GM12878 (cell line): ENCODE data around the gene MYO3A. TPM values are rescaled to one million over a fixed set of nuclear protein-coding genes. Genes with fewer than 3 reads are reported as not detected.

Experiments used
- ATAC-seq: fragments of 200-7000 bp; cut with Tn5 transposase; 3 replicates; pipeline ENCODE4 v1.9.1; 2020; ENCODE audit warnings: mild to moderate bottlenecking, moderate library complexity
- BruUV-seq: library from RNA; stranded (reverse); fragments of 400-500 nt; replicated peaks from 2 replicates; lab custom pipeline; 2021; lab: Mats Ljungman, UMichigan
- CTCF ChIA-PET: fragments of 300-600 bp; sonication (Branson Sonifier 250); formaldehyde crosslinking; extraction: SDS; loops from one replicate; lab custom pipeline; 2021; ENCODE audit warnings: inconsistent platforms; lab: Yijun Ruan, JAX
- POLR2A ChIA-PET: fragments of 350-600 bp; formaldehyde crosslinking; extraction: SDS; loops from one replicate; lab custom pipeline; 2021; ENCODE audit warnings: inconsistent platforms; lab: Charles Lee
- RAD21 ChIA-PET: fragments of 300-600 bp; sonication (Branson Sonifier 250); formaldehyde crosslinking; loops from one replicate; lab custom pipeline; 2023; ENCODE audit warnings: antibody characterized with exemption; ENCODE audit not compliant: unreplicated experiment; lab: Charles Lee
- SMC1A ChIA-PET: fragments of 300-600 bp; sonication (Branson Sonifier 250); formaldehyde crosslinking; loops from one replicate; lab custom pipeline; 2023; ENCODE audit not compliant: unreplicated experiment, uncharacterized antibody; lab: Charles Lee
- DNase-seq: peaks from one replicate; pipeline ENCODE4 v3.0.0-alpha.2; 2011; ENCODE audit warnings: low read depth, low spot score
- FAIRE-seq: peaks from 3 replicates; lab custom pipeline; 2011; peaks lifted over from hg19 to GRCh38; lab: Jason Lieb, UNC
- H2AFZ ChIP-seq: 2 replicates; pipeline ENCODE4 v1.6.0; 2011; ENCODE audit warnings: low read depth, low read length, control low read depth; ENCODE audit not compliant: control insufficient read depth
- H3K27ac ChIP-seq: 2 replicates; pipeline ENCODE4 v1.5.1; 2011; ENCODE audit warnings: control low read depth; ENCODE audit not compliant: control insufficient read depth, insufficient read depth
- H3K27me3 ChIP-seq, 2 experiments: replicated peaks in 1 of 2; 2 replicates each; pipeline versions ENCODE4 v1.6.0 to v1.6.1; 2011; ENCODE audit warnings: low read length in 1 of 2; ENCODE audit not compliant: control insufficient read depth in 2 of 2, insufficient read depth in 2 of 2
- H3K36me3 ChIP-seq, 2 experiments: 2 replicates each; pipeline ENCODE4 v1.5.1; 2011; ENCODE audit warnings: low read length in 1 of 2; ENCODE audit not compliant: control insufficient read depth in 2 of 2, insufficient read depth in 2 of 2
- H3K4me1 ChIP-seq: 2 replicates; pipeline ENCODE4 v1.6.1; 2011; ENCODE audit warnings: mild to moderate bottlenecking, low read length, moderate library complexity, mixed read lengths; ENCODE audit not compliant: control insufficient read depth, insufficient read depth
- H3K4me2 ChIP-seq: 2 replicates; pipeline ENCODE4 v1.6.0; 2011; ENCODE audit warnings: control low read depth; ENCODE audit not compliant: control insufficient read depth, insufficient read depth
- H3K4me3 ChIP-seq: fragments of 200-600 bp; sonication (generic); 2 replicates; pipeline ENCODE4 v1.5.1; 2016
- H3K79me2 ChIP-seq: 2 replicates; pipeline ENCODE4 v1.6.0; 2011; ENCODE audit warnings: low read length; ENCODE audit not compliant: control insufficient read depth, insufficient read depth
- H3K9ac ChIP-seq: 2 replicates; pipeline ENCODE4 v1.8.0; 2011; ENCODE audit warnings: low read length, control low read depth, mixed read lengths; ENCODE audit not compliant: control insufficient read depth, insufficient read depth
- H3K9me3 ChIP-seq: replicated peaks from 3 replicates; pipeline ENCODE4 v1.5.1; 2011; ENCODE audit warnings: mild to moderate bottlenecking, low read length; ENCODE audit not compliant: control insufficient read depth, insufficient read depth
- H4K20me1 ChIP-seq: 2 replicates; pipeline ENCODE4 v1.6.0; 2011; ENCODE audit not compliant: control insufficient read depth, insufficient read depth
- ATF2 ChIP-seq: IDR thresholded peaks from 2 replicates; pipeline ENCODE4 v1.6.1; 2012; ENCODE audit warnings: low read length, inconsistent platforms
- CBFB ChIP-seq: IDR thresholded peaks from 2 replicates; pipeline ENCODE4 v1.6.1; 2016; ENCODE audit warnings: antibody characterized with exemption, low read depth
- CTCF ChIP-seq, 3 experiments: IDR thresholded peaks in 2 of 3; conservative IDR thresholded peaks in 1 of 3; 2 replicates each; pipeline ENCODE4 v1.5.1; 2011; ENCODE audit warnings: low read depth in 3 of 3, low read length in 3 of 3, mild to moderate bottlenecking in 3 of 3, control low read depth in 2 of 3, moderate library complexity in 2 of 3, inconsistent platforms in 1 of 3, mixed read lengths in 1 of 3; ENCODE audit not compliant: control insufficient read depth in 2 of 3, insufficient read depth in 1 of 3; ENCODE audit errors: extremely low read depth in 1 of 3
- FOS ChIP-seq: IDR thresholded peaks from 3 replicates; pipeline ENCODE4 v1.6.1; 2011; ENCODE audit warnings: borderline replicate concordance; ENCODE audit not compliant: insufficient read length; ENCODE audit errors: extremely low read depth
- IKZF2 ChIP-seq, 2 experiments: fragments of 450-650 bp; IDR thresholded peaks; 2 replicates each; pipeline ENCODE4 v1.6.1; 2017; ENCODE audit warnings: mild to moderate bottlenecking in 2 of 2, moderate library complexity in 2 of 2
- MAX ChIP-seq: IDR thresholded peaks from 2 replicates; pipeline ENCODE4 v1.6.1; 2012; ENCODE audit warnings: low read depth, low read length, improper control_type of control experiment
- NBN ChIP-seq: fragments of 450-650 bp; IDR thresholded peaks from 2 replicates; pipeline ENCODE4 v1.6.1; 2016
- RB1 ChIP-seq: fragments of 450-650 bp; formaldehyde crosslinking; IDR thresholded peaks from 2 replicates; pipeline ENCODE4 v1.6.1; 2017; ENCODE audit warnings: mild to moderate bottlenecking, borderline replicate concordance
- RBBP5 ChIP-seq: fragments of 200-600 bp; sonication (generic); conservative IDR thresholded peaks from 2 replicates; pipeline ENCODE4 v1.6.1; 2016
- REST ChIP-seq: IDR thresholded peaks from 2 replicates; pipeline ENCODE4 v1.6.1; 2012; ENCODE audit warnings: mild to moderate bottlenecking, low read depth, low read length
- STAT1 ChIP-seq: fragments of 450-650 bp; conservative IDR thresholded peaks from 2 replicates; pipeline ENCODE4 v1.6.1; 2014; ENCODE audit warnings: antibody characterized with exemption, mild to moderate bottlenecking
- ZNF217 ChIP-seq: fragments of 450-650 bp; IDR thresholded peaks from 2 replicates; pipeline ENCODE4 v1.6.1; 2017; ENCODE audit warnings: antibody characterized with exemption, mild to moderate bottlenecking
- WGBS: methylation state at CpG from one replicate; pipeline ENCODE4 v1.1.6; 2016; ENCODE audit warnings: low lambda C conversion rate; ENCODE audit not compliant: insufficient replicate concordance, insufficient coverage; ENCODE audit errors: missing lambda C conversion rate; 5-methylcytosine and 5-hydroxymethylcytosine counted together
- in situ Hi-C: fragments of 300-500 bp; cut with MboI; formaldehyde crosslinking; loops from 9 replicates; pipeline ENCODE4 v1.14.3; 2018; ENCODE audit warnings: mixed read lengths
- intact Hi-C: fragments of 100-400 bp; cut with micrococcal nuclease; formaldehyde crosslinking; loops from one replicate; pipeline ENCODE4 v1.14.2; 2022; ENCODE audit not compliant: unreplicated experiment
- polyA plus RNA-seq, 11 experiments: library from polyadenylated mRNA; depleted of rRNA in 4 of 11; unstranded in 6 of 11; stranded (reverse) in 5 of 11; fragments of >200 nt; fragmentation: Nextera tagmentation in 4 of 11; fragmentation: Illumina TruSeq in 1 of 11; extraction: Ambion mirVana in 4 of 11; extraction: Trizol in 1 of 11; gene quantifications; 1 replicate in 1 of 11; 2 replicates in 10 of 11; pipeline versions ENCODE4 v1.2.1 to v1.2.3, GENCODE V29; 2011 to 2016; ENCODE audit warnings: inconsistent platforms in 2 of 11, missing spikeins in 2 of 11, low read depth in 1 of 11
- total RNA-seq, 4 experiments: library from RNA; depleted of rRNA in 3 of 4; stranded (reverse); fragments of >200 nt in 3 of 4; fragmentation: Illumina TruSeq in 1 of 4; extraction: Trizol in 1 of 4; gene quantifications; 2 replicates each; pipeline versions ENCODE4 v1.2.1 to v1.2.3, GENCODE V29; 2013 to 2021

MYO3A gene
- total and polyA plus RNA-seq, 10 of the 15 experiments (the other 5 are each of a cell fraction or from before 2014, with no cell fraction given) = not detected

- no peaks in the 10 kb centered on the region for H3K4me1 ChIP-seq
- ChIA-PET CTCF (interaction anchor here (1.4 kb wide), 1 partner anchor 21 kb away, joined by 5 read pairs; no protein-coding TSS in a partner anchor), SMC1A (no interaction called here), POLR2A (no interaction called here), RAD21 (no interaction called here)
- FAIRE-seq = no peak
- no peaks in the 10 kb centered on the region for H4K20me1 ChIP-seq
- intact Hi-C loops (no loop called here), in situ Hi-C loops (no loop called here)
- ATAC-seq = no peak
- H3K4me3 ChIP-seq = no peak overlapping the region
- H3K79me2 ChIP-seq = no peaks in the 10 kb centered on the region
- H3K27me3 ChIP-seq = no peaks in the 10 kb centered on the region
- H3K27ac ChIP-seq = no peak overlapping the region
- no TSS peak for BruUV-seq
- H3K4me2 ChIP-seq = no peak overlapping the region
- H2AFZ ChIP-seq = no peak overlapping the region
- TF ChIP-seq CBFB (no peak), REST (peak; percentile 20; the same call in 1 of the 2 replicates)
- H3K9ac ChIP-seq = no peak overlapping the region
- no peaks in the 10 kb centered on the region for H3K9me3 ChIP-seq
- DNase-seq = no peak
- WGBS = 38% methylated on average over 5 of the region's 6 CpGs
- H3K36me3 ChIP-seq = no peaks in the 10 kb centered on the region
Measured at GRCh38 chr10:26249681-26250080, 315.7 kb downstream of the MYO3A start.

- SMC1A ChIA-PET = no interaction called here
- TF ChIP-seq ZNF217 (no peak), CTCF (IDR thresholded peaks at IDR 0.05 in 2 of 3, conservative IDR thresholded peaks at IDR 0.05 in 1 of 3; ENCODE audit: control insufficient read depth in 2 of 3, extremely low read depth in 1 of 3, insufficient read depth in 1 of 3, low read depth in 3 of 3, low read length in 3 of 3) (no peak), STAT1 (no peak), RB1 (no peak), IKZF2 (IDR thresholded peaks at IDR 0.05) (no peak), ATF2 (no peak), MAX (no peak), RBBP5 (no peak), NBN (no peak), FOS (no peak)
Measured at GRCh38 chr10:26251925-26252324, 317.9 kb downstream of the MYO3A start.

More at GRCh38 chr10:26251925-26252324, 317.9 kb downstream of the MYO3A start:
- ATAC-seq (no peak), DNase-seq (no peak), FAIRE-seq (no peak)
- no TSS peak for BruUV-seq
- ChIA-PET RAD21 (no interaction called here), CTCF (no interaction called here), POLR2A (no interaction called here)
- Histone ChIP-seq H3K9ac (no peak overlapping the region), H3K27me3 (no peaks in the 10 kb centered on the region), H2AFZ (no peak overlapping the region), H3K36me3 (no peaks in the 10 kb centered on the region), H3K4me3 (no peak overlapping the region), H4K20me1 (no peaks in the 10 kb centered on the region), H3K4me1 (no peaks in the 10 kb centered on the region), H3K79me2 (no peaks in the 10 kb centered on the region), H3K27ac (no peak overlapping the region), H3K9me3 (no peaks in the 10 kb centered on the region), H3K4me2 (no peak overlapping the region)
- intact Hi-C loops = no loop called here
- 70% methylated on average over 6 of the region's 6 CpGs for WGBS
- in situ Hi-C loops = no loop called here
